OCI-LY3 (cell line): ENCODE data around the gene TENM4.

ENCODE experiments used
- H2AFZ ChIP-seq: fragments of 200-600, 300-600 bp; shearing (Covaris generic); 2 replicates; pipeline ENCODE4 v1.6.0; 2014; ENCODE audit warnings: antibody characterized with exemption, low read depth, low read length
- H3K27ac ChIP-seq: fragments of 200-600, 300-600 bp; sonication (generic); 2 replicates; pipeline ENCODE4 v1.5.1; 2014; ENCODE audit warnings: mild to moderate bottlenecking, low read length, moderate library complexity, mixed read lengths
- H3K27me3 ChIP-seq: fragments of 200-600, 300-600 bp; sonication (generic); 2 replicates; pipeline ENCODE4 v1.6.1; 2014; ENCODE audit warnings: low read depth, low read length, mixed read lengths
- H3K36me3 ChIP-seq: fragments of 200-600, 300-600 bp; sonication (generic); replicated peaks from 2 replicates; pipeline ENCODE3; 2014; ENCODE audit warnings: low read depth, low read length, mixed read lengths
- H3K4me1 ChIP-seq: fragments of 300-600, 200-600 bp; sonication (generic); 2 replicates; pipeline ENCODE4 v1.6.1; 2014; ENCODE audit warnings: low read length, mixed read lengths
- H3K4me2 ChIP-seq: fragments of 200-600, 300-600 bp; sonication (generic); 2 replicates; pipeline ENCODE4 v1.6.1; 2014; ENCODE audit warnings: low read length, mixed read lengths
- H3K4me3 ChIP-seq: fragments of 300-600, 200-600 bp; sonication (generic); 2 replicates; pipeline ENCODE4 v1.5.1; 2014; ENCODE audit warnings: antibody characterized with exemption, mild to moderate bottlenecking, low read length, moderate library complexity
- H3K79me2 ChIP-seq: fragments of 300-600, 200-600 bp; shearing (Covaris generic); 2 replicates; pipeline ENCODE4 v1.6.1; 2014; ENCODE audit warnings: mild to moderate bottlenecking, low read length, mixed read lengths
- H3K9ac ChIP-seq: fragments of 300-600, 200-600 bp; shearing (Covaris generic); 2 replicates; pipeline ENCODE4 v1.6.0; 2014; ENCODE audit warnings: mild to moderate bottlenecking, low read length, moderate library complexity
- H3K9me3 ChIP-seq: fragments of 200-600, 300-600 bp; shearing (Covaris generic); 2 replicates; pipeline ENCODE4 v1.6.1; 2014; ENCODE audit warnings: low read length, mixed read lengths; ENCODE audit not compliant: insufficient read depth
- H4K20me1 ChIP-seq: fragments of 200-600, 300-600 bp; sonication (generic); 2 replicates; pipeline ENCODE4 v1.6.1; 2016; ENCODE audit warnings: low read length, mixed read lengths; ENCODE audit not compliant: insufficient read depth
- EZH2phosphoT487 ChIP-seq: fragments of 200-600 bp; shearing (Covaris generic); IDR thresholded peaks from 2 replicates; pipeline ENCODE4 v1.6.1; 2018; ENCODE audit warnings: antibody characterized with exemption, mixed run types, low read depth
- TF ChIP-seq, protein P1 (sequence below): fragments of 200-600, 300-600 bp; sonication (generic); IDR thresholded peaks from 2 replicates; pipeline ENCODE4 v1.5.1; 2014; ENCODE audit warnings: antibody characterized with exemption, low read length, low read depth

Gene TENM4

DNA sequence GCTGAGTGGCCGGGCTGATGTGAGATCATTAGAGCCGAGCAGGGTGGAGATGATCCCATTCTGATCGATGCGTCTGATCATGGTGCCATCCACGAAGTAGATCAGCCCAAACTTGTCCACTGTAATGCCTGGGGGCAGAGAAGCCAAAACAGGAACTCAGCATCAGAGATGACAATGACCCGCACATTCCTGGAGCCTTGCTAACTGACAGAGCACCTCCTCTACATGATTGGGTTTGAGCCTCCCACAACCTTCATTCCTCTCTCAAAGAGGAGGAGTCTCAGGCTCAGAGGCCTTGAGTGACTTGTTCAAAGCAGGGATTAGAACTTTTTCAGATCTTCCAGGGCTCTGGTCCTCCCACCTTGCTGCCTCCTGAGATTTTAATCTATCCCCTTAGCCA lies 732.4 kb downstream of the TENM4 start:
- Histone ChIP-seq H3K27ac (no peak overlapping the region), H3K79me2 (no peaks in the 10 kb centered on the region), H3K9me3 (no peaks in the 10 kb centered on the region), H3K4me2 (no peak overlapping the region), H3K9ac (no peak overlapping the region), H3K4me1 (no peaks in the 10 kb centered on the region), H3K4me3 (no peak overlapping the region), H4K20me1 (no peaks in the 10 kb centered on the region), H3K36me3 (peaks cover 7% of the 10 kb centered on the region), H2AFZ (no peak overlapping the region), H3K27me3 (no peaks in the 10 kb centered on the region)
- TF ChIP-seq, protein P1, sequence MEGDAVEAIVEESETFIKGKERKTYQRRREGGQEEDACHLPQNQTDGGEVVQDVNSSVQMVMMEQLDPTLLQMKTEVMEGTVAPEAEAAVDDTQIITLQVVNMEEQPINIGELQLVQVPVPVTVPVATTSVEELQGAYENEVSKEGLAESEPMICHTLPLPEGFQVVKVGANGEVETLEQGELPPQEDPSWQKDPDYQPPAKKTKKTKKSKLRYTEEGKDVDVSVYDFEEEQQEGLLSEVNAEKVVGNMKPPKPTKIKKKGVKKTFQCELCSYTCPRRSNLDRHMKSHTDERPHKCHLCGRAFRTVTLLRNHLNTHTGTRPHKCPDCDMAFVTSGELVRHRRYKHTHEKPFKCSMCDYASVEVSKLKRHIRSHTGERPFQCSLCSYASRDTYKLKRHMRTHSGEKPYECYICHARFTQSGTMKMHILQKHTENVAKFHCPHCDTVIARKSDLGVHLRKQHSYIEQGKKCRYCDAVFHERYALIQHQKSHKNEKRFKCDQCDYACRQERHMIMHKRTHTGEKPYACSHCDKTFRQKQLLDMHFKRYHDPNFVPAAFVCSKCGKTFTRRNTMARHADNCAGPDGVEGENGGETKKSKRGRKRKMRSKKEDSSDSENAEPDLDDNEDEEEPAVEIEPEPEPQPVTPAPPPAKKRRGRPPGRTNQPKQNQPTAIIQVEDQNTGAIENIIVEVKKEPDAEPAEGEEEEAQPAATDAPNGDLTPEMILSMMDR = no peak
- no peak for TF ChIP-seq EZH2phosphoT487

DNA sequence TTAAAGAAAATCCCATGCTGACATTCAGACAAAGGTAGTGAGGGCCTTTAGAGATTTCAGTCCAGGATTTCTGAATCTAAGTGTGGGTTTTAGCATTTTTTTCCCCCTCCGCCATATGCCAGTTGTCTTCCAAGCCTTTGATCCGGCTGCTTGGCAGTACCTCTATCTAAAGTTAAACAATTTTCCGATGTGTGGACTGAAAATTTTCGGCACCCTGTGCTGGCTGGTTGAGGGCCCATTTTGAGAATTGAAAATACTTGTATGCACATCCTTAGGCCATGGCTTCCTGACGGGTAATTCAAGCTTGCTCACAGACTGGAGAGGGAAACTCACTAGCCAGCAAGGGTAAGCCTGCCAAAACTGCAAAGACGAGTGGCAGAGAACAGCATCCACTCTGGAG lies 734.3 kb downstream of the TENM4 start:
- no peak overlapping the region for H3K27ac ChIP-seq
- no peaks in the 10 kb centered on the region for H4K20me1 ChIP-seq
- no peaks in the 10 kb centered on the region for H3K9me3 ChIP-seq
- H3K36me3 ChIP-seq = peaks cover 14% of the 10 kb centered on the region
- no peaks in the 10 kb centered on the region for H3K27me3 ChIP-seq
- no peak overlapping the region for H3K9ac ChIP-seq
- H3K79me2 ChIP-seq = no peaks in the 10 kb centered on the region
- TF ChIP-seq EZH2phosphoT487 = no peak
- TF ChIP-seq, protein P1 = no peak
- no peak overlapping the region for H2AFZ ChIP-seq
- no peak overlapping the region for H3K4me3 ChIP-seq
- no peak overlapping the region for H3K4me2 ChIP-seq
- no peaks in the 10 kb centered on the region for H3K4me1 ChIP-seq

DNA sequence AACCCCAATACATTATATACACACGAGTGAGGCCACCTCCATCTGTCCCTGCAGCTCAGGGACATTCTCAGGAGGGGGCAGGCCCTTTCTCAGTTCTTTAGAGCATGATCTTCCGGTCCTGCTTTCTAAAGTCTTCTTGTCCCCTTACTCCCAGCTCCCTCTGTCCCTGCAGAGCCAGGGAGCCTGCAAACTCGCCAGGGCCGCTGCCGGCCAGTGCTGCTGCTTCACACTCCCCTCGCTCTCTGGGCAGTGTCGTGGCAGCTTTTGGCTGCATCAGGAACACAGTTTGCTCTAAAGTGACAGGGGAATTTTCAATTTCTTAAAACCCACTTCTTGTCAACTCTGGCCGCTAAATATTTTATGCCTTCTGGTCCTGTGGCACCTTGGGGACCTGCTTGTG lies 736.0 kb downstream of the TENM4 start:
- Histone ChIP-seq H3K9ac (no peak overlapping the region), H3K27me3 (no peaks in the 10 kb centered on the region), H3K4me3 (no peak overlapping the region), H3K36me3 (peaks cover 21% of the 10 kb centered on the region), H4K20me1 (no peaks in the 10 kb centered on the region), H2AFZ (no peak overlapping the region), H3K79me2 (no peaks in the 10 kb centered on the region), H3K27ac (no peak overlapping the region), H3K9me3 (no peaks in the 10 kb centered on the region), H3K4me1 (no peaks in the 10 kb centered on the region), H3K4me2 (no peak overlapping the region)
- TF ChIP-seq, protein P1 = no peak
- TF ChIP-seq EZH2phosphoT487 = no peak

DNA sequence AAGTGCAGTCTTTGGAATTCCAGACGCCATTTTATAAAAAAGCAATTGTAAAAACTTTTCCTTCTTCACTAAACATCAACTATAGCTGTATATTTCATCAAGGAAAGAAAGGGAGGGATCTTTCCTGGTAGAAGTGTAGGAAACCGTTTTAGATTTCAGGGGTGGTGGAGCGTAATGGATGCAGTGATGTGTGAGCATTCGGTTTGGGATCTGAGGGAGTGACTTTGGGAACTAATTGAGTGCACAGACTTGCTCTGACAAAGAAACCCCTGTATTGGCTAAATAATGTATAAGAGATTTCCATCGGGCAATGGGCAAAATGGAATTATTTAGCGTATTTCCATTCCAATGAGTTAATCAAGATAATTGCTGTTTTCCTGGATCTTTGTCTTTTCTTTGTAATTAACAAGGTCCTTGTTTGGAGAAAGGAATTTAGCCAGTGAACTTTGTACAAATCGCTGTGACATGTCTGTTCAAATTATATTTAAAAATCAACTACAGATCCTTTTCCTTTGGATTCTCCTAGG lies 741.2 kb downstream of the TENM4 start:
- H3K4me3 ChIP-seq = no peak overlapping the region
- no peaks in the 10 kb centered on the region for H3K27me3 ChIP-seq
- H3K79me2 ChIP-seq = no peaks in the 10 kb centered on the region
- no peaks in the 10 kb centered on the region for H3K9me3 ChIP-seq
- H3K4me2 ChIP-seq = no peak overlapping the region
- no peaks in the 10 kb centered on the region for H4K20me1 ChIP-seq
- no peak for TF ChIP-seq EZH2phosphoT487
- no peak overlapping the region for H2AFZ ChIP-seq
- no peaks in the 10 kb centered on the region for H3K4me1 ChIP-seq
- H3K9ac ChIP-seq = no peak overlapping the region
- peaks cover 13% of the 10 kb centered on the region for H3K36me3 ChIP-seq
- H3K27ac ChIP-seq = no peak overlapping the region

DNA sequence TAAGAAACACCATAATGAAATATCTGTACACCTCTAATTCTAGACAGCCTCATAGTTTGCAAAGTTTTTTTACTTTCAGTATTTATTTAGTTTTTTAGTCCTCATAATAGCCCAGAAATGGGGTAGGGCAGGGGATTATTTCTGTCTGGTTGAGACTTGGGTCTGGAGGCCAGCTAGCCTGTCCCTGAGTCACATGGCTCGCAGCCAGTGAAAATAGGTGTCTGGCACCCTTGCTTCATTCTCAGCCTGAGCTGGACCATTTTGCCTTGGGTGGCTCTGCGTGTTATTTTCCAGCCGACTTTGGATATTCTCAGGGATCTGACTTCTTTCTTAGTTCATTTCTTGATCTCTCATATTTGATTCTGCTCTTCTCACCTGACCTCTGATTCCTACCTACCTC lies 742.2 kb downstream of the TENM4 start:
- Histone ChIP-seq H3K9me3 (no peaks in the 10 kb centered on the region), H2AFZ (no peak overlapping the region), H3K27me3 (no peaks in the 10 kb centered on the region), H3K4me3 (no peak overlapping the region), H3K79me2 (no peaks in the 10 kb centered on the region), H3K4me2 (no peak overlapping the region), H4K20me1 (no peaks in the 10 kb centered on the region), H3K36me3 (peaks cover 13% of the 10 kb centered on the region), H3K4me1 (no peaks in the 10 kb centered on the region), H3K9ac (no peak overlapping the region), H3K27ac (no peak overlapping the region)
- TF ChIP-seq, protein P1 = no peak
- no peak for TF ChIP-seq EZH2phosphoT487
